ENCODE results near the gene CALU.
A peak's percentile ranks its signal among the peaks of the same experiment; 100 is the strongest.

The CALU gene

GRCh38 chr7:128739048-128739962 is at the start of gene CALU:
Gene CALU (plus strand): TSS chr7:128739359. CDS start chr7:128748584, 9,225 bp downstream.
- DNase-seq (ENCODE audit: low read depth in 3 of 3, low spot score in 1 of 3) = peak; percentile 76 to 83 (median 81)

- no peak for DNase-seq (ENCODE audit: low read depth in 3 of 3, low spot score in 1 of 3)
Measured at GRCh38 chr7:128691227-128691626, 47.9 kb upstream of the CALU start.

GRCh38 chr7:128692623-128693270 is 46.4 kb upstream of the CALU start:
- no peak for DNase-seq (ENCODE audit: low read depth in 3 of 3, low spot score in 1 of 3)

GRCh38 chr7:128693373-128694015 is 45.7 kb upstream of the CALU start:
- no peak for DNase-seq (ENCODE audit: low read depth in 3 of 3, low spot score in 1 of 3)

DNA sequence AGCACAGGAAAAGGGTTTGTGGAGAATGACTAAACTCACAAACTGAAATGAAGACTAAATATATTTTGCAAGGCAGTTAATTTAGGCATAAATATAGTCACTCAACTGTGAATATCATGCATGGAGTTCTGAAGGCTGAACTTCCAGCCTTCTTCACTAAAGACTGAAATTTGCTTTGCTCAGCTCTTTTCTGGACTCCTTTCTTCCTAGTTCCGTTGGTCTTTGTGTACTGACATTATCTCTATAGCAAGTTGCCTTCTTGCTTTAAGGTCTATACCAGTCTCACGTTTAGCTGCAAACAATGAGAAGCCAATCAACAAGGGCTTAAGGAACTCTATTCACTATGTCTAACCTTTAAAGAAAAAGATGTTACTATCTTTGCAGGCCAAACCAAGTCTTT is 44.4 kb upstream of the CALU start:
- DNase-seq (ENCODE audit: low read depth in 3 of 3, low spot score in 1 of 3) = no peak

GRCh38 chr7:128697302-128697905 is 41.8 kb upstream of the CALU start:
- DNase-seq (ENCODE audit: low read depth in 3 of 3, low spot score in 1 of 3) = peak in 2 of 3 donors; percentile 4 to 33

- DNase-seq (ENCODE audit: low read depth in 3 of 3, low spot score in 1 of 3) = no peak
Measured at GRCh38 chr7:128699196-128699712, 39.9 kb upstream of the CALU start.

- DNase-seq (ENCODE audit: low read depth in 3 of 3, low spot score in 1 of 3) = no peak
Measured at GRCh38 chr7:128699895-128700294, 39.3 kb upstream of the CALU start.

DNA sequence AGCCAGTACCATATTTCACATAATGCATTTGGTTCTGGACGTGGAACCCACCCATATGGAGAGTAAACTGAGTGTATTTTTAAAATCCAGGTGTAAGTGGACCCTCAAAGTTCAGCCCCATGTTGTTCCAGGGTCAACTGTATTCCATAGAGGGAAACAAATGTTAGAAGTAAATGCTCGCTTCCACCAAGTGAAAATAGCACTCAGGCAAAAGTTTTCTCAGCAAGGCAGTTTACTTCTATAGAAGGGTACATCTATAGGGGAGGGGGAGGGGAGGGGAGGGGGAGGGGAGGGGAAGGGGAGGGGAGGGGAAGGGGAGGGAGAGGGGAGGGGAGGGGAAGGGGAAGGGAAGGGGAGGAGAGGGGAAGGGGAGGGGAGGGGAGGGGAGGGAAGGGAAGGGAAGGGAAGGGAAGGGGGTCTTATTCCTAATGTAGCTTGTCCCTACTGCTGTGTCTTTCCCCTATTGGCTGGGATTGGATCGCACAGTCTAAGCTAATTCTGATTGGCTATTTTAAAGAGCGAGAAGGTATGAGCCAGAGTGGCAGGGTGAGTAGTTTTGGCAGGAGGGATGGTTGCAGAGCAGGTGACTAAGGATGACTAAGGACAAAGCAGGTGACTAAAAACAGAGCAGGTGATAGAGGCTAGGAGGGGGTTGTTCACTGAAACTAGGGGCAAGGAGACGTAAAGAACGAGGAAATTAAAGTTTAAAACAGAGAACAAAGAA is 37.9 kb upstream of the CALU start:
- DNase-seq (ENCODE audit: low read depth in 3 of 3, low spot score in 1 of 3) = no peak

GRCh38 chr7:128703609-128704241 is 35.4 kb upstream of the CALU start:
- no peak for DNase-seq (ENCODE audit: low read depth in 3 of 3, low spot score in 1 of 3)

DNA sequence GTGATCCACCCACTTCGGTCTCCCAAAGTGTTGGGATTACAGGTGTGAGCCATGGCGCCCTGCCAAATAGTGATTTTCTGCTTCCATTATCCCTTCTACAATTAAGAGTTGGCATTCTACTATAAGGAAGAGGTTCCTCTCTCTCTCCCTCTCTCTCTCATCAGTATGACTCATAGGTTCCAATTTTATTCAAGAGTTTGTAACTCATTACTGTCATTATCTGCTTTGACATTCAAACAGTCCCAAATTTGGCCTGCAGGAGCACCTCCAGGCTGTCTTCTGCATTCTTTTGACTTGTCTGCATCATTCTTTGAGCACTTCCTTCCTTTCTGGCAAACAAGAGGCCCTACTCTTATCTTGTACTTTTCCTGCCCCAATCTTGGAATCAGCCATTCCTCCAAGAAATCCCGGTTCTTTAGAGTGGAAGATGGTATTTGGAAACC is 33.2 kb upstream of the CALU start:
- DNase-seq (ENCODE audit: low read depth in 3 of 3, low spot score in 1 of 3) = no peak

DNA sequence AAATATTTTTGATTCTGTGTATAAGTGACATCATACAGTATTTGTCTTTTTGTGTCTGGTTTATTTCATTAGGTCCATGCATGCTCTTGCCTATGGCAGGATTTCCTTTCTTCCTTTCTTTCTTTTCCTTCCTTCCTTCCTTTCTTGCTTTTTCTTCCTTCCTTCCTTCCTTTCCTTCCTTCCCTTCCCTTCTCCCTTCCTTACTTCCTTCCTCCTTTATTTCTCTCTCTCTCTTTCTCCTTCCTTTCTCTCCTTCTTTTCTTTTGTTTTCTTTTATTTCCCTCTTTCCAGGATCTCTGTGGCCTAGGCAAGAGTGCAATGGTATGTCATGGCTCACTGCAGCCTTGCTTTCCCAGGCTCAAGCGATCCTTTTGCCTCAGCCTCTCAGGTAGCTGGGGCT is 31.4 kb upstream of the CALU start:
- no peak for DNase-seq (ENCODE audit: low read depth in 3 of 3, low spot score in 1 of 3)

GRCh38 chr7:128708235-128708634 is 30.9 kb upstream of the CALU start:
- DNase-seq (ENCODE audit: low read depth in 3 of 3, low spot score in 1 of 3) = no peak

DNA sequence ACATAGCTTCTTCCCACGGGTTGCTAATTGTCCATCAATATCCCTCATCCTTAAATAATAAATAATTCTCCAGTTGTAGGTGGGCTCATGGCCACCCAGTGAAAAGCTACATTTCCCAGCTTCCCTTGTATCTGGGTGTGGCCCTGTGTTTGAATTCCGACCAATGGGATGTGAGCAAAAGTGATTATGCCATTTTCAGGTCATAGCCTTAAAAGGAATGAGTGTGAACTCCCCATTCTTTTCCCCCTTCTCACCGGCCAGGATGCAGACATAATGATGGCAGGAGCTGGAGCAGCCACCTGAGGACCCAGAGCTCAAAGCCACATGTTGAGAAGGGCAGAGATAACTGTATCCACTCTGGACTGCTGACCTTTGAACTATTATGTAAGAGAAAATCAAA is 30.3 kb upstream of the CALU start:
- DNase-seq (ENCODE audit: low read depth in 3 of 3, low spot score in 1 of 3) = no peak

- no peak for DNase-seq (ENCODE audit: low read depth in 3 of 3, low spot score in 1 of 3)
Measured at GRCh38 chr7:128710481-128710880, 28.7 kb upstream of the CALU start.

- DNase-seq (ENCODE audit: low read depth in 3 of 3, low spot score in 1 of 3) = no peak
Measured at GRCh38 chr7:128713794-128714193, 25.4 kb upstream of the CALU start.

DNA sequence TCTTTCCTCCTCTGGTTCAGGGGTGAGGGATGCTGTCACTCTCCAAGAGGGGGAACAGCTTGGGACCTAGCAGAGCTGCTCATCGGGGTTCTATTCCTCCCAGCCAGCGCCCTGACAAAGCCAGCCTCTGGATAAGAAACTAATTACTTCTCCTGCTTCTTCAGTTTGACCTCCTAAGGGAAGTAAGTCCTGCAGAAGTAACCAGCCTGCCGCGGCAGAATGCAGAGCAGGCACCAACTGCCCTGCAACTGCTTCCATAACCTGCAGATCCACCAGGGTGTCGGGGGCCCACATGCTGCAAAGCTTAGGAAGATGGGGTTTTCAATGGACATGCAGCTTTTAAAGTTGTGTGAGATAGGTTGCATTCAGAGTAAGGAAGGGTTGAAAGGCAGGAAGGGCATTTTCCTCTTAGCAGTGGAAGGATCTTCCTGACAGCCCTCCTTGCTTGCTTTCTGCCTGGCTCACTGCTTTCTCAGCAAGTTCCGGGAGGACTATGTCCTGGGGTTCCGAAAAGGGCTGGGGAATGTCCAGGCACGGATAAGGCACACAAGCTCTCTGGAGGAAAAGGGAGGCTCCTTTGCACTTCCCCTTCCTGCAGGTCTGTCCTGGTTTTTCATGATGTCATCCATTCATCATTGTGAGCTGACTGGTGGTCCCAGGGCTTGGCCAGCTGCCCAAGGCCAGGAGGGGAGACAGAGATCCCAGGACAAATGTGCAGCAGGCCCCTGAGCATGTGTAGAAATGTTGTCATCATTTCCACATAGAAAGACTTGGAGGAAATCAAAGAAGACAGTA is 24.3 kb upstream of the CALU start:
- no peak for DNase-seq (ENCODE audit: low read depth in 3 of 3, low spot score in 1 of 3)

- DNase-seq (ENCODE audit: low read depth in 3 of 3, low spot score in 1 of 3) = no peak
Measured at GRCh38 chr7:128718967-128719642, 20.1 kb upstream of the CALU start.

- no peak for DNase-seq (ENCODE audit: low read depth in 3 of 3, low spot score in 1 of 3)
Measured at GRCh38 chr7:128721376-128721775, 17.8 kb upstream of the CALU start.

Data from stimulated activated CD4-positive, alpha-beta T cell treated with anti-CD3 and anti-CD28 coated beads, TNF-alpha, amount 100 ng/mL, for 1 hour (primary cell).